ENCODE measurements around the gene SLC35A2. TPM values are rescaled to one million over a fixed set of nuclear protein-coding genes. Genes with fewer than 3 reads are reported as not detected.
A peak's percentile ranks its signal among the peaks of the same experiment; 100 is the strongest.

Gene SLC35A2
- total and polyA plus RNA-seq, 7 experiments from 2014 or later: 6.7 to 36.7 (median 14.8) TPM

- intact Hi-C loops (cut with micrococcal nuclease): loop anchor here (1.0 to 10.0 kb wide), 16 partner anchors 14 to 1335 kb away; partner anchors contain the start of genes MAGIX (in 2 of the 2), PPP1R3F (in 2 of the 2), ARAF (in 1 of the 2) and FOXP3 (in 1 of the 2)
- H3K9me3 ChIP-seq (ENCODE audit: control insufficient read depth in 2 of 3, low read length in 3 of 3): no peaks in the 10 kb centered on the region
- peak in 7 of 9 donors; percentile 35 to 60 (median 55) for DNase-seq
- ChIA-PET CTCF (interaction anchor here (1.0 to 1.1 kb wide), 3 partner anchors 9 to 249 kb away, joined by 3 to 5 read pairs (median 5); no protein-coding TSS in a partner anchor), POLR2A (interaction anchor here (0.7 to 4.1 kb wide), 11 partner anchors 11 to 357 kb away, joined by 3 to 29 read pairs (median 7); partner anchors contain the start of genes HDAC6, OTUD5, PIM2 and SLC35A2)
- peak overlapping the region; percentile 91 for H3K4me3 ChIP-seq (ENCODE audit: low read length)
- Mint-ChIP-seq H3K27me3 (no peaks in the 10 kb centered on the region), H3K27ac (peak overlapping the region; percentile 89 to 98 (median 94)), H3K9me3 (peaks cover 0 to 4% (median 0%) of the 10 kb centered on the region in 11 donors), H3K4me3 (peak overlapping the region; percentile 83 to 100 (median 91)), H3K4me1 (peaks cover 6 to 42% (median 24%) of the 10 kb centered on the region in 7 donors), H3K36me3 (peaks cover 0 to 9% (median 0%) of the 10 kb centered on the region in 5 donors)
- H3K27me3 ChIP-seq (ENCODE audit: control insufficient read depth in 2 of 2, insufficient read depth in 2 of 2, low read length in 2 of 2): no peaks in the 10 kb centered on the region
- peaks cover 12 to 16% of the 10 kb centered on the region in 2 donors for H3K4me1 ChIP-seq (ENCODE audit: control insufficient read depth in 2 of 2, insufficient read depth in 2 of 2, low read length in 2 of 2)
- peak overlapping the region; percentile 98 for H3K27ac ChIP-seq (ENCODE audit: low read depth, low read length)
- H3K36me3 ChIP-seq (ENCODE audit: control insufficient read depth in 2 of 3, insufficient read depth in 3 of 3, low read length in 3 of 3): peaks cover 0 to 26% (median 6%) of the 10 kb centered on the region in 3 experiments
- ATAC-seq: peak; percentile 52
These were observed 14.3 kb downstream of the SLC35A2 start for GRCh38 chrX:48897157-48897624.

- ChIA-PET CTCF (interaction anchor here (0.8 kb wide), 1 partner anchor 50 kb away, joined by 3 read pairs; no protein-coding TSS in a partner anchor), POLR2A (interaction anchor here (1.4 to 4.1 kb wide), 5 partner anchors 15 to 357 kb away, joined by 3 to 29 read pairs (median 10); partner anchors contain the start of genes OTUD5, PIM2, SLC35A2 and TBC1D25)
- Mint-ChIP-seq H3K9me3 (peaks cover 0 to 4% (median 0%) of the 10 kb centered on the region in 11 donors), H3K27ac (peak overlapping the region; percentile 89 to 98 (median 94)), H3K27me3 (no peaks in the 10 kb centered on the region), H3K4me1 (peaks cover 6 to 42% (median 24%) of the 10 kb centered on the region in 7 donors), H3K4me3 (peak overlapping the region; percentile 83 to 100 (median 91)), H3K36me3 (peaks cover 0 to 6% (median 0%) of the 10 kb centered on the region in 5 donors)
- peaks cover 0 to 20% (median 6%) of the 10 kb centered on the region in 3 experiments for H3K36me3 ChIP-seq (ENCODE audit: control insufficient read depth in 2 of 3, insufficient read depth in 3 of 3, low read length in 3 of 3)
- intact Hi-C loops (cut with micrococcal nuclease): loop anchor here (1.0 to 10.0 kb wide), 16 partner anchors 15 to 1334 kb away; partner anchors contain the start of genes MAGIX (in 2 of the 2), PPP1R3F (in 2 of the 2), ARAF (in 1 of the 2) and FOXP3 (in 1 of the 2)
- H3K27me3 ChIP-seq (ENCODE audit: control insufficient read depth in 2 of 2, insufficient read depth in 2 of 2, low read length in 2 of 2): no peaks in the 10 kb centered on the region
- H3K4me3 ChIP-seq (ENCODE audit: low read length): peak overlapping the region; percentile 91
- H3K27ac ChIP-seq (ENCODE audit: low read depth, low read length): peak overlapping the region; percentile 98
- H3K9me3 ChIP-seq (ENCODE audit: control insufficient read depth in 2 of 3, low read length in 3 of 3): no peaks in the 10 kb centered on the region
- ATAC-seq: no peak
- peaks cover 15 to 20% of the 10 kb centered on the region in 2 donors for H3K4me1 ChIP-seq (ENCODE audit: control insufficient read depth in 2 of 2, insufficient read depth in 2 of 2, low read length in 2 of 2)
- no peak for DNase-seq
These were observed 14.8 kb downstream of the SLC35A2 start for GRCh38 chrX:48896611-48897011.

GRCh38 chrX:48894891-48895290 is 16.6 kb downstream of the SLC35A2 start:
- H3K9me3 Mint-ChIP-seq: peaks cover 0 to 4% (median 0%) of the 10 kb centered on the region in 11 donors
- DNase-seq (no peak), ATAC-seq (no peak)
- peaks cover 12 to 48% (median 30%) of the 10 kb centered on the region in 7 donors for H3K4me1 Mint-ChIP-seq
- peak overlapping the region in 6 of 10 donors; percentile 34 to 66 (median 52) for H3K4me3 Mint-ChIP-seq
- CTCF ChIA-PET: no interaction called here
- Histone ChIP-seq H3K36me3 (ENCODE audit: control insufficient read depth in 2 of 3, insufficient read depth in 3 of 3, low read length in 3 of 3) (peaks cover 0 to 13% (median 0%) of the 10 kb centered on the region in 3 experiments), H3K9me3 (ENCODE audit: control insufficient read depth in 2 of 3, low read length in 3 of 3) (no peaks in the 10 kb centered on the region), H3K27me3 (ENCODE audit: control insufficient read depth in 2 of 2, insufficient read depth in 2 of 2, low read length in 2 of 2) (no peaks in the 10 kb centered on the region), H3K27ac (ENCODE audit: low read depth, low read length) (no peak overlapping the region), H3K4me1 (ENCODE audit: control insufficient read depth in 2 of 2, insufficient read depth in 2 of 2, low read length in 2 of 2) (peaks cover 15 to 20% of the 10 kb centered on the region in 2 donors), H3K4me3 (ENCODE audit: low read length) (no peak overlapping the region)
- POLR2A ChIA-PET: interaction anchor here (0.6 to 5.3 kb wide), 3 partner anchors 17 to 45 kb away, joined by 4 to 48 read pairs (median 8); partner anchors contain the start of gene SLC35A2
- intact Hi-C loops (cut with micrococcal nuclease): loop anchor here (5.0 to 10.0 kb wide), 8 partner anchors 107 to 1333 kb away; partner anchors contain the start of genes MAGIX (in 2 of the 2), PPP1R3F (in 2 of the 2), ARAF (in 1 of the 2) and FOXP3 (in 1 of the 2)
- no peaks in the 10 kb centered on the region for H3K27me3 Mint-ChIP-seq
- peaks cover 0 to 6% (median 0%) of the 10 kb centered on the region in 5 donors for H3K36me3 Mint-ChIP-seq
- peak overlapping the region in 6 of 9 donors; percentile 1 to 69 (median 40) for H3K27ac Mint-ChIP-seq

GRCh38 chrX:48893556-48894348 is 17.7 kb downstream of the SLC35A2 start:
- H3K36me3 ChIP-seq (ENCODE audit: control insufficient read depth in 2 of 3, insufficient read depth in 3 of 3, low read length in 3 of 3): peaks cover 0 to 13% (median 0%) of the 10 kb centered on the region in 3 experiments
- Mint-ChIP-seq H3K27ac (peak overlapping the region in 1 of 9 donors; percentile 54), H3K27me3 (no peaks in the 10 kb centered on the region), H3K9me3 (peaks cover 0 to 4% (median 0%) of the 10 kb centered on the region in 11 donors), H3K4me1 (peaks cover 12 to 47% (median 30%) of the 10 kb centered on the region in 7 donors), H3K4me3 (peak overlapping the region in 1 of 10 donors; percentile 51), H3K36me3 (peaks cover 0 to 6% (median 0%) of the 10 kb centered on the region in 5 donors)
- DNase-seq: no peak
- ATAC-seq: no peak
- POLR2A ChIA-PET: interaction anchor here (1.3 to 5.3 kb wide), 3 partner anchors 18 to 46 kb away, joined by 4 to 48 read pairs (median 8); partner anchors contain the start of gene SLC35A2
- no peak overlapping the region for H3K4me3 ChIP-seq (ENCODE audit: low read length)
- no peaks in the 10 kb centered on the region for H3K27me3 ChIP-seq (ENCODE audit: control insufficient read depth in 2 of 2, insufficient read depth in 2 of 2, low read length in 2 of 2)
- CTCF ChIA-PET: interaction anchor here (0.7 to 2.3 kb wide), 2 partner anchors 22 to 48 kb away, joined by 3 to 7 read pairs; no protein-coding TSS in a partner anchor
- intact Hi-C loops (cut with micrococcal nuclease): loop anchor here (10.0 kb wide), 3 partner anchors 231 to 371 kb away; partner anchors contain the start of genes MAGIX (in 2 of the 2), FOXP3 (in 1 of the 2), GPKOW (in 1 of the 2) and PPP1R3F (in 1 of the 2)
- peaks cover 9 to 10% of the 10 kb centered on the region in 2 donors for H3K4me1 ChIP-seq (ENCODE audit: control insufficient read depth in 2 of 2, insufficient read depth in 2 of 2, low read length in 2 of 2)
- H3K9me3 ChIP-seq (ENCODE audit: control insufficient read depth in 2 of 3, low read length in 3 of 3): no peaks in the 10 kb centered on the region
- no peak overlapping the region for H3K27ac ChIP-seq (ENCODE audit: low read depth, low read length)

GRCh38 chrX:48892896-48893295 is 18.6 kb downstream of the SLC35A2 start:
- no peak overlapping the region for H3K4me3 ChIP-seq (ENCODE audit: low read length)
- Mint-ChIP-seq H3K4me1 (peaks cover 12 to 40% (median 25%) of the 10 kb centered on the region in 7 donors), H3K36me3 (peaks cover 0 to 4% (median 0%) of the 10 kb centered on the region in 5 donors), H3K27ac (peak overlapping the region in 3 of 9 donors; percentile 43 to 59 (median 54)), H3K27me3 (no peaks in the 10 kb centered on the region), H3K4me3 (no peak overlapping the region), H3K9me3 (peaks cover 0 to 3% (median 0%) of the 10 kb centered on the region in 11 donors)
- intact Hi-C loops (cut with micrococcal nuclease): loop anchor here (10.0 kb wide), 3 partner anchors 232 to 372 kb away; partner anchors contain the start of genes MAGIX (in 2 of the 2), FOXP3 (in 1 of the 2), GPKOW (in 1 of the 2) and PPP1R3F (in 1 of the 2)
- H3K27ac ChIP-seq (ENCODE audit: low read depth, low read length): peak overlapping the region; percentile 7
- H3K36me3 ChIP-seq (ENCODE audit: control insufficient read depth in 2 of 3, insufficient read depth in 3 of 3, low read length in 3 of 3): peaks cover 0 to 13% (median 0%) of the 10 kb centered on the region in 3 experiments
- H3K4me1 ChIP-seq (ENCODE audit: control insufficient read depth in 2 of 2, insufficient read depth in 2 of 2, low read length in 2 of 2): peaks cover 9 to 10% of the 10 kb centered on the region in 2 donors
- CTCF ChIA-PET: interaction anchor here (1.3 to 2.3 kb wide), 4 partner anchors 20 to 55 kb away, joined by 3 to 10 read pairs (median 6); no protein-coding TSS in a partner anchor
- DNase-seq (no peak), ATAC-seq (no peak)
- H3K27me3 ChIP-seq (ENCODE audit: control insufficient read depth in 2 of 2, insufficient read depth in 2 of 2, low read length in 2 of 2): no peaks in the 10 kb centered on the region
- POLR2A ChIA-PET: interaction anchor here (0.7 to 5.3 kb wide), 5 partner anchors 19 to 98 kb away, joined by 3 to 48 read pairs (median 8); partner anchors contain the start of gene SLC35A2
- H3K9me3 ChIP-seq (ENCODE audit: control insufficient read depth in 2 of 3, low read length in 3 of 3): no peaks in the 10 kb centered on the region

All from naive thymus-derived CD4-positive, alpha-beta T cell (primary cell).